ENCODE measurements around the gene LIPA.
A peak's percentile ranks its signal among the peaks of the same experiment; 100 is the strongest.

Gene LIPA

GRCh38 chr10:89185658-89186057 is 65.9 kb downstream of the LIPA start:
- Histone ChIP-seq H3K4me1 (ENCODE audit: control insufficient read depth, insufficient read depth, low read depth, low read length) (no peaks in the 10 kb centered on the region), H3K4ac (ENCODE audit: low read depth in 1 of 2, low read length in 2 of 2) (no peak overlapping the region), H2BK120ac (ENCODE audit: low read depth, low read length) (no peak overlapping the region), H3K23ac (ENCODE audit: low read length in 2 of 2) (no peak overlapping the region), H2AFZ (ENCODE audit: low read depth, low read length) (no peak overlapping the region), H2BK15ac (ENCODE audit: low read depth, poor library complexity, severe bottlenecking) (no peak overlapping the region), H2AK5ac (ENCODE audit: low read length, severe bottlenecking) (no peak overlapping the region), H3K9ac (ENCODE audit: low read length) (no peak overlapping the region), H3K79me1 (replicated peaks; ENCODE audit: low read length, poor library complexity, severe bottlenecking) (no peaks in the 10 kb centered on the region), H3K27me3 (ENCODE audit: control insufficient read depth in 1 of 2, insufficient read depth in 1 of 2, low read length in 2 of 2) (peaks cover 0 to 7% of the 10 kb centered on the region in 2 experiments), H2BK5ac (ENCODE audit: low read depth, low read length, poor library complexity, severe bottlenecking) (no peak overlapping the region), H3K9me3 (ENCODE audit: control insufficient read depth, low read length) (peaks cover 1% of the 10 kb centered on the region), H3K4me3 (ENCODE audit: insufficient read depth in 1 of 2, low read depth in 1 of 2, low read length in 2 of 2) (no peak overlapping the region), H3K27ac (ENCODE audit: low read length, poor library complexity, severe bottlenecking) (no peak overlapping the region), H3K4me2 (ENCODE audit: low read length, poor library complexity, severe bottlenecking) (no peak overlapping the region), H3K36me3 (ENCODE audit: control insufficient read depth in 1 of 2, insufficient read depth in 2 of 2, low read depth in 1 of 2, low read length in 2 of 2) (no peaks in the 10 kb centered on the region), H2BK12ac (ENCODE audit: low read length in 2 of 2) (no peak overlapping the region), H3K18ac (ENCODE audit: low read depth in 1 of 2, low read length in 2 of 2) (no peak overlapping the region), H3K14ac (ENCODE audit: low read length in 2 of 2) (no peak overlapping the region), H4K91ac (ENCODE audit: low read length) (no peak overlapping the region), H4K8ac (ENCODE audit: low read length) (no peak overlapping the region)
- peak; percentile 23 for DNase-seq

- Histone ChIP-seq H3K9me3 (ENCODE audit: control insufficient read depth, low read length) (peaks cover 6% of the 10 kb centered on the region), H3K23ac (ENCODE audit: low read length in 2 of 2) (no peak overlapping the region), H2BK5ac (ENCODE audit: low read depth, low read length, poor library complexity, severe bottlenecking) (no peak overlapping the region), H2BK15ac (ENCODE audit: low read depth, poor library complexity, severe bottlenecking) (no peak overlapping the region), H4K8ac (ENCODE audit: low read length) (no peak overlapping the region), H3K9ac (ENCODE audit: low read length) (no peak overlapping the region), H2BK120ac (ENCODE audit: low read depth, low read length) (no peak overlapping the region), H3K79me1 (replicated peaks; ENCODE audit: low read length, poor library complexity, severe bottlenecking) (no peaks in the 10 kb centered on the region), H3K4me3 (ENCODE audit: insufficient read depth in 1 of 2, low read depth in 1 of 2, low read length in 2 of 2) (no peak overlapping the region), H2BK12ac (ENCODE audit: low read length in 2 of 2) (no peak overlapping the region), H2AFZ (ENCODE audit: low read depth, low read length) (no peak overlapping the region), H3K4me2 (ENCODE audit: low read length, poor library complexity, severe bottlenecking) (no peak overlapping the region), H4K91ac (ENCODE audit: low read length) (no peak overlapping the region), H3K14ac (ENCODE audit: low read length in 2 of 2) (no peak overlapping the region), H3K4ac (ENCODE audit: low read depth in 1 of 2, low read length in 2 of 2) (no peak overlapping the region), H3K36me3 (ENCODE audit: control insufficient read depth in 1 of 2, insufficient read depth in 2 of 2, low read depth in 1 of 2, low read length in 2 of 2) (no peaks in the 10 kb centered on the region), H3K4me1 (ENCODE audit: control insufficient read depth, insufficient read depth, low read depth, low read length) (no peaks in the 10 kb centered on the region), H3K27ac (ENCODE audit: low read length, poor library complexity, severe bottlenecking) (no peak overlapping the region), H3K18ac (ENCODE audit: low read depth in 1 of 2, low read length in 2 of 2) (no peak overlapping the region), H2AK5ac (ENCODE audit: low read length, severe bottlenecking) (no peak overlapping the region), H3K27me3 (ENCODE audit: control insufficient read depth in 1 of 2, insufficient read depth in 1 of 2, low read length in 2 of 2) (peaks cover 0 to 7% of the 10 kb centered on the region in 2 experiments)
- no peak for DNase-seq
- 79% methylated on average over 3 of the region's 3 CpGs for WGBS
These were observed 66.9 kb downstream of the LIPA start for GRCh38 chr10:89184638-89185037.

GRCh38 chr10:89183571-89183970 is 68.0 kb downstream of the LIPA start:
- Histone ChIP-seq H4K91ac (ENCODE audit: low read length) (no peak overlapping the region), H3K36me3 (ENCODE audit: control insufficient read depth in 1 of 2, insufficient read depth in 2 of 2, low read depth in 1 of 2, low read length in 2 of 2) (no peaks in the 10 kb centered on the region), H2BK15ac (ENCODE audit: low read depth, poor library complexity, severe bottlenecking) (no peak overlapping the region), H4K8ac (ENCODE audit: low read length) (no peak overlapping the region), H2AK5ac (ENCODE audit: low read length, severe bottlenecking) (no peak overlapping the region), H3K27ac (ENCODE audit: low read length, poor library complexity, severe bottlenecking) (no peak overlapping the region), H3K14ac (ENCODE audit: low read length in 2 of 2) (no peak overlapping the region), H3K4me1 (ENCODE audit: control insufficient read depth, insufficient read depth, low read depth, low read length) (no peaks in the 10 kb centered on the region), H2BK5ac (ENCODE audit: low read depth, low read length, poor library complexity, severe bottlenecking) (no peak overlapping the region), H3K27me3 (ENCODE audit: control insufficient read depth in 1 of 2, insufficient read depth in 1 of 2, low read length in 2 of 2) (peaks cover 0 to 11% of the 10 kb centered on the region in 2 experiments), H3K79me1 (replicated peaks; ENCODE audit: low read length, poor library complexity, severe bottlenecking) (no peaks in the 10 kb centered on the region), H3K4ac (ENCODE audit: low read depth in 1 of 2, low read length in 2 of 2) (no peak overlapping the region), H3K23ac (ENCODE audit: low read length in 2 of 2) (no peak overlapping the region), H3K9me3 (ENCODE audit: control insufficient read depth, low read length) (peaks cover 6% of the 10 kb centered on the region), H3K4me3 (ENCODE audit: insufficient read depth in 1 of 2, low read depth in 1 of 2, low read length in 2 of 2) (no peak overlapping the region), H3K9ac (ENCODE audit: low read length) (no peak overlapping the region), H3K18ac (ENCODE audit: low read depth in 1 of 2, low read length in 2 of 2) (no peak overlapping the region), H2AFZ (ENCODE audit: low read depth, low read length) (no peak overlapping the region), H2BK12ac (ENCODE audit: low read length in 2 of 2) (no peak overlapping the region), H3K4me2 (ENCODE audit: low read length, poor library complexity, severe bottlenecking) (no peak overlapping the region), H2BK120ac (ENCODE audit: low read depth, low read length) (no peak overlapping the region)
- no peak for DNase-seq

GRCh38 chr10:89182894-89183293 is 68.7 kb downstream of the LIPA start:
- Histone ChIP-seq H3K9me3 (ENCODE audit: control insufficient read depth, low read length) (peaks cover 6% of the 10 kb centered on the region), H3K27ac (ENCODE audit: low read length, poor library complexity, severe bottlenecking) (no peak overlapping the region), H3K9ac (ENCODE audit: low read length) (no peak overlapping the region), H3K36me3 (ENCODE audit: control insufficient read depth in 1 of 2, insufficient read depth in 2 of 2, low read depth in 1 of 2, low read length in 2 of 2) (no peaks in the 10 kb centered on the region), H3K79me1 (replicated peaks; ENCODE audit: low read length, poor library complexity, severe bottlenecking) (no peaks in the 10 kb centered on the region), H3K14ac (ENCODE audit: low read length in 2 of 2) (peak overlapping the region in 1 of 2 experiments; percentile 74), H2BK15ac (ENCODE audit: low read depth, poor library complexity, severe bottlenecking) (no peak overlapping the region), H4K91ac (ENCODE audit: low read length) (no peak overlapping the region), H2BK5ac (ENCODE audit: low read depth, low read length, poor library complexity, severe bottlenecking) (no peak overlapping the region), H3K4me2 (ENCODE audit: low read length, poor library complexity, severe bottlenecking) (no peak overlapping the region), H3K27me3 (ENCODE audit: control insufficient read depth in 1 of 2, insufficient read depth in 1 of 2, low read length in 2 of 2) (peaks cover 0 to 18% of the 10 kb centered on the region in 2 experiments), H3K4me1 (ENCODE audit: control insufficient read depth, insufficient read depth, low read depth, low read length) (no peaks in the 10 kb centered on the region), H2AFZ (ENCODE audit: low read depth, low read length) (no peak overlapping the region), H3K18ac (ENCODE audit: low read depth in 1 of 2, low read length in 2 of 2) (no peak overlapping the region), H3K4ac (ENCODE audit: low read depth in 1 of 2, low read length in 2 of 2) (no peak overlapping the region), H2BK120ac (ENCODE audit: low read depth, low read length) (no peak overlapping the region), H2AK5ac (ENCODE audit: low read length, severe bottlenecking) (no peak overlapping the region), H3K4me3 (ENCODE audit: insufficient read depth in 1 of 2, low read depth in 1 of 2, low read length in 2 of 2) (no peak overlapping the region), H4K8ac (ENCODE audit: low read length) (no peak overlapping the region), H2BK12ac (ENCODE audit: low read length in 2 of 2) (peak overlapping the region in 1 of 2 experiments; percentile 6), H3K23ac (ENCODE audit: low read length in 2 of 2) (no peak overlapping the region)
- 90% methylated on average over 1 of the region's 2 CpGs for WGBS
- no peak for DNase-seq
